ENCODE measurements around the gene SYNPO.

The SYNPO gene

GRCh38 chr5:150601491-150602345 lies 38.7 kb upstream of the SYNPO start:
- no peak for TF ChIP-seq CTCF (IDR thresholded peaks at IDR 0.05; ENCODE audit: low read depth, low read length, missing control alignments)
- H3K4me3 ChIP-seq (ENCODE audit: low read depth, low read length): no peak overlapping the region
- DNase-seq (ENCODE audit: low read depth): no peak

- no peak for TF ChIP-seq CTCF (IDR thresholded peaks at IDR 0.05; ENCODE audit: low read depth, low read length, missing control alignments)
- no peak overlapping the region for H3K4me3 ChIP-seq (ENCODE audit: low read depth, low read length)
- DNase-seq (ENCODE audit: low read depth): no peak
Measured at GRCh38 chr5:150603052-150603451, 37.4 kb upstream of the SYNPO start.

GRCh38 chr5:150603491-150603890 lies 37.0 kb upstream of the SYNPO start:
- no peak for DNase-seq (ENCODE audit: low read depth)
- no peak overlapping the region for H3K4me3 ChIP-seq (ENCODE audit: low read depth, low read length)
- TF ChIP-seq CTCF (IDR thresholded peaks at IDR 0.05; ENCODE audit: low read depth, low read length, missing control alignments): no peak

GRCh38 chr5:150604010-150604409 lies 36.5 kb upstream of the SYNPO start:
- no peak for DNase-seq (ENCODE audit: low read depth)
- no peak overlapping the region for H3K4me3 ChIP-seq (ENCODE audit: low read depth, low read length)
- TF ChIP-seq CTCF (IDR thresholded peaks at IDR 0.05; ENCODE audit: low read depth, low read length, missing control alignments): no peak

GRCh38 chr5:150604894-150605440 lies 35.5 kb upstream of the SYNPO start:
- no peak overlapping the region for H3K4me3 ChIP-seq (ENCODE audit: low read depth, low read length)
- no peak for TF ChIP-seq CTCF (IDR thresholded peaks at IDR 0.05; ENCODE audit: low read depth, low read length, missing control alignments)
- no peak for DNase-seq (ENCODE audit: low read depth)

GRCh38 chr5:150605546-150605945 lies 34.9 kb upstream of the SYNPO start:
- DNase-seq (ENCODE audit: low read depth): no peak
- no peak overlapping the region for H3K4me3 ChIP-seq (ENCODE audit: low read depth, low read length)
- no peak for TF ChIP-seq CTCF (IDR thresholded peaks at IDR 0.05; ENCODE audit: low read depth, low read length, missing control alignments)

GRCh38 chr5:150606476-150606875 lies 34.0 kb upstream of the SYNPO start:
- no peak for TF ChIP-seq CTCF (IDR thresholded peaks at IDR 0.05; ENCODE audit: low read depth, low read length, missing control alignments)
- DNase-seq (ENCODE audit: low read depth): no peak
- no peak overlapping the region for H3K4me3 ChIP-seq (ENCODE audit: low read depth, low read length)

All from GM12864 (cell line).